Spleen (tissue), 11 donors: ENCODE measurements around the gene LEF1. TPM values are rescaled to one million over a fixed set of nuclear protein-coding genes. Genes with fewer than 3 reads are reported as not detected.

ENCODE experiments used
- DNase-seq: peaks from one replicate; pipeline ENCODE4 v3.0.0-alpha.2; 2020
- H3K27ac ChIP-seq, 8 donors: fragments of 200-600 bp; sonication (generic) in 7 of 8; 1 replicate in 4 of 8; 2 replicates in 4 of 8; pipeline versions ENCODE4 v1.5.0 to v1.8.0; 2016 to 2021; ENCODE audit warnings: inconsistent platforms in 4 of 8, mild to moderate bottlenecking in 4 of 8, moderate library complexity in 1 of 8
- H3K27me3 ChIP-seq, 7 donors: fragments of 200-600 bp; sonication (generic) in 6 of 7; replicated peaks in 1 of 7; 1 replicate in 4 of 7; 2 replicates in 3 of 7; pipeline versions ENCODE4 v1.5.0 to v1.8.0; 2016 to 2021; ENCODE audit warnings: inconsistent platforms in 3 of 7, mild to moderate bottlenecking in 1 of 7
- H3K36me3 ChIP-seq, 6 donors: fragments of 200-600 bp; sonication (generic) in 5 of 6; 1 replicate in 4 of 6; 2 replicates in 2 of 6; pipeline versions ENCODE4 v1.5.0 to v1.8.0; 2016 to 2021; ENCODE audit warnings: inconsistent platforms in 2 of 6
- H3K4me1 ChIP-seq, 6 donors: fragments of 200-600 bp; sonication (generic) in 5 of 6; 1 replicate in 3 of 6; 2 replicates in 3 of 6; pipeline versions ENCODE4 v1.5.0 to v1.8.0; 2016 to 2021; ENCODE audit warnings: inconsistent platforms in 3 of 6
- H3K4me3 ChIP-seq, 8 donors: fragments of 200-600 bp; sonication (generic) in 7 of 8; 1 replicate in 4 of 8; 2 replicates in 4 of 8; pipeline versions ENCODE4 v1.5.0 to v1.8.0; 2016 to 2021; ENCODE audit warnings: inconsistent platforms in 4 of 8, mild to moderate bottlenecking in 4 of 8, moderate library complexity in 2 of 8
- H3K9me3 ChIP-seq, 8 donors: fragments of 200-600 bp; sonication (generic) in 7 of 8; 1 replicate in 4 of 8; 2 replicates in 4 of 8; pipeline versions ENCODE4 v1.5.0 to v1.8.0; 2016 to 2021; ENCODE audit warnings: inconsistent platforms in 4 of 8
- CTCF ChIP-seq, 11 experiments: fragments of 200-600 bp in 7 of 11; fragments of 450-650 bp in 4 of 11; sonication (generic) in 4 of 11; IDR thresholded peaks in 8 of 11; conservative IDR thresholded peaks in 3 of 11; 1 replicate in 7 of 11; 2 replicates in 4 of 11; pipeline versions ENCODE4 v1.4.0 to v1.8.0; 2016 to 2021; ENCODE audit warnings: antibody characterized with exemption in 11 of 11, inconsistent platforms in 4 of 11, mild to moderate bottlenecking in 1 of 11
- POLR2A ChIP-seq, 3 donors: fragments of 450-650 bp; IDR thresholded peaks; one replicate each; pipeline ENCODE4 v1.5.1; 2017; ENCODE audit warnings: antibody characterized with exemption in 3 of 3, mild to moderate bottlenecking in 1 of 3
- POLR2AphosphoS5 ChIP-seq, 3 donors: sonication (generic); formaldehyde crosslinking; IDR thresholded peaks; one replicate each; pipeline ENCODE4 v1.5.1; 2017; ENCODE audit warnings: antibody characterized with exemption in 3 of 3
- WGBS, 5 donors: extraction: QIAGEN DNeasy Blood & Tissue Kit in 3 of 5; methylation state at CpG; one replicate each; pipeline versions ENCODE4 v1.1.5 to v1.1.7; 2013 to 2018; 5-methylcytosine and 5-hydroxymethylcytosine counted together
- intact Hi-C: fragments of 100-400 bp; cut with DNase I; formaldehyde crosslinking; loops from one replicate; pipeline ENCODE4 v1.15.0; 2023; ENCODE audit warnings: low total_unique reads
- polyA plus RNA-seq, 3 donors: library from polyadenylated mRNA; stranded (reverse); fragments of 200-250 nt; gene quantifications; one replicate each; pipeline ENCODE4 v1.2.1, GENCODE V29; 2013
- total RNA-seq, 7 donors: library from RNA; depleted of rRNA in 3 of 7; stranded (reverse); fragments of >200 nt in 3 of 7; fragmentation: NEBNext Ultra II Directional in 4 of 7; extraction: Animal tissue kit (Norgen Biotek cat#: 25700) in 4 of 7; gene quantifications; one replicate each; pipeline versions ENCODE4 v1.1.0 to v1.2.1, GENCODE V29; 2016 to 2021
- donor health status: healthy with polysubstance abuse.
- donor health status: DM: no; HTN: no; CAD: no; lungs with moderate emphysema.
- donor health status: DM: no; HTN: no; CAD: no.
- donor health status: Bipolar disorder and iron deficiency.
- donor health status: healthy.
- donor health status: DM: no; HTN: no; CAD: no.
- donor health status: DM: yes; HTN: yes; CAD: no.

Gene LEF1
- total and polyA plus RNA-seq, 10 donors = 7.8 to 55.4 (median 33.9) TPM

- H3K36me3 ChIP-seq = no peaks in the 10 kb centered on the region
- WGBS, 5 donors = 76 to 93% (median 85%) methylated on average over 5 of the region's 5 CpGs
- H3K4me1 ChIP-seq = no peaks in the 10 kb centered on the region
- TF ChIP-seq CTCF (IDR thresholded peaks at IDR 0.05 in 8 of 11, conservative IDR thresholded peaks at IDR 0.05 in 3 of 11) (no peak), POLR2AphosphoS5 (IDR thresholded peaks at IDR 0.05) (no peak), POLR2A (IDR thresholded peaks at IDR 0.05) (no peak)
- H3K27me3 ChIP-seq = no peaks in the 10 kb centered on the region
- intact Hi-C loops = no loop called here
- H3K27ac ChIP-seq = no peak overlapping the region
- no peak overlapping the region for H3K4me3 ChIP-seq
- no peaks in the 10 kb centered on the region for H3K9me3 ChIP-seq
- no peak for DNase-seq
Observed at GRCh38 chr4:108043526-108043925, 125.2 kb downstream of the LEF1 start.

DNA sequence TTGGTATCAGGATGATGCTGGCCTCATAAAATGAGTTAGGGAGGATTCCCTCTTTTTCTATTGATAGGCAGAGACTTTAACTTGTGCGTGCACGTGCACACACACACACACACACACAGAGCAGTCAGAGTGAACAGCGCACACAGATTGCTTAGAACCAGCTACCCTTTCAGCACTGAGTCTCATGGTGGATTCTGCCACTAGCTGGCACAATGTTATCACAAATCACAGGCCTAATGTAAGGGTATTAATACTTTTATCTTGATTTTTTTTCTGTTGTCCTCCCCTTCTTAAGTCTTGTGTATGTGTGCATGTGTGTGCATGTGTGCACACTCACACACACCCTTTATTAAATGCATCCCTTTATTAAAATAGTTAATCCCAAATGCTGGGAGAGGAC, 125.8 kb downstream of the LEF1 start:
- Histone ChIP-seq H3K27ac (no peak overlapping the region), H3K4me3 (no peak overlapping the region), H3K36me3 (no peaks in the 10 kb centered on the region), H3K27me3 (no peaks in the 10 kb centered on the region), H3K9me3 (no peaks in the 10 kb centered on the region), H3K4me1 (no peaks in the 10 kb centered on the region)
- 89 to 93% (median 90%) methylated on average over 3 of the region's 3 CpGs for WGBS, 5 donors
- intact Hi-C loops = no loop called here
- DNase-seq = no peak
- TF ChIP-seq CTCF (IDR thresholded peaks at IDR 0.05 in 8 of 11, conservative IDR thresholded peaks at IDR 0.05 in 3 of 11) (no peak), POLR2AphosphoS5 (IDR thresholded peaks at IDR 0.05) (no peak), POLR2A (IDR thresholded peaks at IDR 0.05) (no peak)

DNA sequence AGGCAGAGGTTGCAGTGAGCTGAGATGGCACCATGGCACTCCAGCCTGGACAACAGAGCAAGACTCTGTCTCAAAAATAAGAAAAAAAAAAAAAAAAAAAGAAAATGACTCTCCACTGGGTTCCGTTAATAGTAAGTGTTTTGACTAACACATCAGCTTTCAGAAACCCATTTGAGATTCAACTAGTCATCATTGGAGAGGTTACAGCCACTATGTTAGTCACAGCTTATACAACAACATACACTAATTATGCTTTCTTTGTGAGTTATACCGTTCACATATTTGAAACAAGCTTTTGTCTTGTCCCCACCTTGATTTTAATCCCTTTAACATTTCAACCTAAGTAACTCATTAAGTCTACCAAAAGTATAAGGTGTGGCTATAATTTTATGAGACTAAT, 130.8 kb downstream of the LEF1 start:
- H3K9me3 ChIP-seq = no peaks in the 10 kb centered on the region
- peaks cover 0 to 34% (median 10%) of the 10 kb centered on the region in 6 donors for H3K36me3 ChIP-seq
- DNase-seq = no peak
- H3K27ac ChIP-seq = no peak overlapping the region
- 77 to 95% (median 94%) methylated on average over 2 of the region's 2 CpGs for WGBS, 5 donors
- TF ChIP-seq POLR2AphosphoS5 (IDR thresholded peaks at IDR 0.05) = no peak
- no peak for TF ChIP-seq CTCF (IDR thresholded peaks at IDR 0.05 in 8 of 11, conservative IDR thresholded peaks at IDR 0.05 in 3 of 11)
- TF ChIP-seq POLR2A (IDR thresholded peaks at IDR 0.05) = no peak
- no peaks in the 10 kb centered on the region for H3K27me3 ChIP-seq
- intact Hi-C loops = no loop called here
- H3K4me3 ChIP-seq = no peak overlapping the region
- H3K4me1 ChIP-seq = peaks cover 0 to 11% (median 0%) of the 10 kb centered on the region in 6 donors

DNA sequence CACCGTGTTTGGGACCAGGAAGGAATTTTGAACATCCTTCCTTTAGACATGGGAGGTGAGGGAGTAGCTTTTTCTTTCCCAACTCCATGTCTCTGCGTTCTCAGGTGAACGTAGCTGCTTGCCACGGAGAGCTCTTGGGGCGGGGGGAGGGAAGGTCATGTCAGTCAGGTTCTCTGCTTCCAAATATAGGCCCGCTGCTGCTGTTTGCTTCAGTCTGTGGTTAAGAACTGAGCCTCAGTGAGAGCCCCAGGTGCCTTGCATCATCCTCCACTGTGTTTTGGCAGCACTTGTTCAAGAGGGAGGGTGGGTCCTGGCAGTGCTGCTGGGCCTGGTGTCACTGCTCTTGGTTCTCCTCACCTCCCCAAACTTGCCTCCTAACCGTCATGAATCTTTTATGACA, 132.5 kb downstream of the LEF1 start:
- WGBS, 5 donors = 31 to 62% (median 56%) methylated on average over 7 of the region's 7 CpGs
- Histone ChIP-seq H3K36me3 (peaks cover 0 to 51% (median 12%) of the 10 kb centered on the region in 6 donors), H3K4me3 (no peak overlapping the region), H3K27ac (peak overlapping the region in 2 of 8 donors; percentile 15 to 16), H3K9me3 (no peaks in the 10 kb centered on the region), H3K4me1 (peaks cover 0 to 11% (median 0%) of the 10 kb centered on the region in 6 donors), H3K27me3 (no peaks in the 10 kb centered on the region)
- no peak for DNase-seq
- no peak for TF ChIP-seq CTCF (IDR thresholded peaks at IDR 0.05 in 8 of 11, conservative IDR thresholded peaks at IDR 0.05 in 3 of 11)
- no peak for TF ChIP-seq POLR2A (IDR thresholded peaks at IDR 0.05)
- TF ChIP-seq POLR2AphosphoS5 (IDR thresholded peaks at IDR 0.05) = no peak
- intact Hi-C loops = no loop called here
